Measurements from ENCODE around the gene NLRC5. TPM values are rescaled to one million over a fixed set of nuclear protein-coding genes. Genes with fewer than 3 reads are reported as not detected.

Gene NLRC5
- total RNA-seq, 2 experiments from 2014 or later: 135 to 153 TPM

DNA sequence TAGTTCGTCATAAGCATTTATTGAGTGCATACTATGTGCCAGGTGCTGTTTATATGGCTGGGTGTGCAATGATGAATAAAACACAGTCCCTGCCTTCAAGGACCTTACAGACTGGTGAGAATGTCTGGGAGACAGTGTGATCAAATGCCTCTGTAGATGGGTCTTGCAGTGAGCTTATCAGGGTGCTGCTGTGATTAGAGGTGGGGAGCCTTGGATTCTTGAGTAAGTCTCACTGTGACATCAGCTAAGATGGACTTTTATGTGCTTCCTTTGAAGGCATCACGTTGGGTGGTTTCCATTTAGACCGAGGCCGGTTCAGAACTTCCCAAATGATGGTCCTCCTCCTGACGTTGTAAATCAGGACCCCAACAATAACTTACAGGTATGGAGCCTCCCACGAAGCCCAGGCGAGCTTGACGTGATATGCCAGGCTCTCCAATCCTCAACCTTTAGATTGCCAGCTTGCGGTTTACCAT lies 47.5 kb upstream of the NLRC5 start:
- TF ChIP-seq, protein P1, sequence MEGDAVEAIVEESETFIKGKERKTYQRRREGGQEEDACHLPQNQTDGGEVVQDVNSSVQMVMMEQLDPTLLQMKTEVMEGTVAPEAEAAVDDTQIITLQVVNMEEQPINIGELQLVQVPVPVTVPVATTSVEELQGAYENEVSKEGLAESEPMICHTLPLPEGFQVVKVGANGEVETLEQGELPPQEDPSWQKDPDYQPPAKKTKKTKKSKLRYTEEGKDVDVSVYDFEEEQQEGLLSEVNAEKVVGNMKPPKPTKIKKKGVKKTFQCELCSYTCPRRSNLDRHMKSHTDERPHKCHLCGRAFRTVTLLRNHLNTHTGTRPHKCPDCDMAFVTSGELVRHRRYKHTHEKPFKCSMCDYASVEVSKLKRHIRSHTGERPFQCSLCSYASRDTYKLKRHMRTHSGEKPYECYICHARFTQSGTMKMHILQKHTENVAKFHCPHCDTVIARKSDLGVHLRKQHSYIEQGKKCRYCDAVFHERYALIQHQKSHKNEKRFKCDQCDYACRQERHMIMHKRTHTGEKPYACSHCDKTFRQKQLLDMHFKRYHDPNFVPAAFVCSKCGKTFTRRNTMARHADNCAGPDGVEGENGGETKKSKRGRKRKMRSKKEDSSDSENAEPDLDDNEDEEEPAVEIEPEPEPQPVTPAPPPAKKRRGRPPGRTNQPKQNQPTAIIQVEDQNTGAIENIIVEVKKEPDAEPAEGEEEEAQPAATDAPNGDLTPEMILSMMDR (IDR thresholded peaks at IDR 0.05): no peak
- ChIA-PET POLR2A (interaction anchor here (0.9 to 8.2 kb wide), 12 partner anchors 8 to 100 kb away, joined by 3 to 145 read pairs (median 5); partner anchors contain the start of gene HERPUD1), CTCF (interaction anchor here (0.6 to 1.7 kb wide), 5 partner anchors 9 to 76 kb away, joined by 3 to 6 read pairs (median 3); no protein-coding TSS in a partner anchor)
- DNase-seq (no peak), ATAC-seq (no peak)
- H3K27ac Mint-ChIP-seq: peak overlapping the region; percentile 67
- intact Hi-C loops (cut with micrococcal nuclease): no loop called here
- no peaks in the 10 kb centered on the region for H3K9me3 Mint-ChIP-seq
- H3K36me3 Mint-ChIP-seq (ENCODE audit: low read depth): peaks cover 76% of the 10 kb centered on the region
- no peaks in the 10 kb centered on the region for H3K27me3 Mint-ChIP-seq
- H3K4me1 Mint-ChIP-seq (ENCODE audit: low read depth): peaks cover 83% of the 10 kb centered on the region
- H3K4me3 Mint-ChIP-seq: no peak overlapping the region

DNA sequence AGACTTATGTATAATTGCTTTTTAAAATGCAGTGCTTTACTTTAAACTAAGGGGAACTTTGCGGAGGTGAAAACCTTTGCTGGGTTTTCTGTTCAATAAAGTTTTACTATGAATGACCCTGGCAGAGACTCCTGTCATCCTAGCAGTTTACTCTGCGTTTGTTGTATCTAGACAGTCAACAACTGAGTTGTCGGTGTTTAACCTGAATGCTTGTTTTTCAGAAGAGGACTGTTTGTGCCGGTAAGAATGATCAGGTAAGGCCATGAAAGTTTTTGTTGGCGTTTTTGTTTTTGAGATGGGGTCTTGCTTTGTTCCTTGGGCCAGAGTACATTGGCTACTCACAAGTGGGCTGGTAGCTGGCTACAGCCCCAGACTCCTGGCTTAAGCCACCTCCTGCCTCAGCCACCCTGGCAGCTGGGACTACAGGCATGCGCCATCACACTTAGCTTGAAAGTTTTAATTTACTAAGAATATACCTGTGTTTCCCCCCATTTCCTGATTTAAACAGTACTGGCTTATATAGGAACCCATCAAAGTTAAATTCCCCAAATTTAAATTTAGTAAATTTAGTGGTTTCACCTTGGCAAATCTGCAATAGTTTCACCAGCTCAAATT lies 45.5 kb upstream of the NLRC5 start:
- peaks cover 59% of the 10 kb centered on the region for H3K36me3 Mint-ChIP-seq (ENCODE audit: low read depth)
- DNase-seq (no peak), ATAC-seq (no peak)
- ChIA-PET CTCF (interaction anchor here (0.8 to 5.9 kb wide), 6 partner anchors 8 to 84 kb away, joined by 3 to 53 read pairs (median 4); partner anchors contain the start of genes CETP and HERPUD1), POLR2A (interaction anchor here (0.7 to 8.2 kb wide), 7 partner anchors 10 to 241 kb away, joined by 3 to 145 read pairs (median 4); partner anchors contain the start of genes HERPUD1 and NLRC5)
- intact Hi-C loops (cut with micrococcal nuclease): no loop called here
- H3K27ac Mint-ChIP-seq: peak overlapping the region; percentile 89
- TF ChIP-seq, protein P1 (IDR thresholded peaks at IDR 0.05): no peak
- H3K4me1 Mint-ChIP-seq (ENCODE audit: low read depth): peaks cover 67% of the 10 kb centered on the region
- H3K27me3 Mint-ChIP-seq: no peaks in the 10 kb centered on the region
- peak overlapping the region; percentile 21 for H3K4me3 Mint-ChIP-seq
- no peaks in the 10 kb centered on the region for H3K9me3 Mint-ChIP-seq

DNA sequence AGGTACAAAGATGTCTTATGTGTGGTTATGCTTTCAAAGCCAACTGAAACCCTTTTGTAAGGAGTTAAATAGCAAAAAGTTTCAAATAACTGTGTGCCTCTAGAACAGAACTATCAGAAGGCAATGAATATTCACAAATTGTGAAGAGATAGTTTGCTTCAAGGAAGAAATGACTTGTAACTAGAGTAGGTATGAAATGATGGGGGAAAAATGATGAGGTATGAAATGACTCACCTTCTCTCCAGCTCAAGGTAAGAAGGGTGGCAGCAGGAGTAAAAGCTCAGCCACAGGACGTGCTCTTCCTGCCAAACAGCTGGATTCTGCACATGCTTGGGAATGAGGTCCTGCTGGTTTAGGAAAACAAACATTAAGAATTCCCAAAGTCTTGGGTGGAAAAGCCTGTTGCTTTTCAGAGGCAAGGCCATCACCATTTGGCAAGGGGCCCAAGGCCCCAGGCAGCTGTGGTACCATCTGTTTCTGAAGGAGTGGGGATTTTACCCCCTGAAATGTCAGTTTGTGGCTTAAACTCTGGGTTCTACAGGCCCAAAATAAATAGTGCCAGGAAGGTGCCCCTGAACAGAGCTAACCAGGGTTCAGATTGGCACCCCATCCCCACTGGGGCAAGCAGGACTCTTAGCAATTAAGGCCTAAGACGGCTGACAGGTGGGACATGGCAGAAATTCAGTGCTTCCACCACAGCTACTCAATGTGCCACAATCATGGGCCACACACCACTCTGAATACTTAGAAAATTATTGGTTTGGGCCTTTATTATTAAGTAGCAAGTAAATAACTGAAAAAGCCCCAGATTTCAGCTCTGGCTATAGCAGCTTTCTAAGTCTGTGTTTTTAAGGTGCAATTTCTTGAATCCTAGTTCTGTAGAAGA lies 44.2 kb upstream of the NLRC5 start:
- TF ChIP-seq, protein P1 (IDR thresholded peaks at IDR 0.05): no peak
- POLR2A ChIA-PET: interaction anchor here (0.6 to 8.2 kb wide), 24 partner anchors 10 to 498 kb away, joined by 3 to 145 read pairs (median 4); partner anchors contain the start of genes HERPUD1 and NLRC5
- peaks cover 46% of the 10 kb centered on the region for H3K36me3 Mint-ChIP-seq (ENCODE audit: low read depth)
- peaks cover 54% of the 10 kb centered on the region for H3K4me1 Mint-ChIP-seq (ENCODE audit: low read depth)
- peak overlapping the region; percentile 21 for H3K4me3 Mint-ChIP-seq
- peak; percentile 78 for ATAC-seq
- intact Hi-C loops (cut with micrococcal nuclease): no loop called here
- no peaks in the 10 kb centered on the region for H3K27me3 Mint-ChIP-seq
- CTCF ChIA-PET: interaction anchor here (0.6 to 5.9 kb wide), 11 partner anchors 9 to 368 kb away, joined by 3 to 53 read pairs (median 5); partner anchors contain the start of genes CETP, HERPUD1 and SLC12A3
- peak overlapping the region; percentile 89 for H3K27ac Mint-ChIP-seq
- no peaks in the 10 kb centered on the region for H3K9me3 Mint-ChIP-seq
- DNase-seq: peak; percentile 66

DNA sequence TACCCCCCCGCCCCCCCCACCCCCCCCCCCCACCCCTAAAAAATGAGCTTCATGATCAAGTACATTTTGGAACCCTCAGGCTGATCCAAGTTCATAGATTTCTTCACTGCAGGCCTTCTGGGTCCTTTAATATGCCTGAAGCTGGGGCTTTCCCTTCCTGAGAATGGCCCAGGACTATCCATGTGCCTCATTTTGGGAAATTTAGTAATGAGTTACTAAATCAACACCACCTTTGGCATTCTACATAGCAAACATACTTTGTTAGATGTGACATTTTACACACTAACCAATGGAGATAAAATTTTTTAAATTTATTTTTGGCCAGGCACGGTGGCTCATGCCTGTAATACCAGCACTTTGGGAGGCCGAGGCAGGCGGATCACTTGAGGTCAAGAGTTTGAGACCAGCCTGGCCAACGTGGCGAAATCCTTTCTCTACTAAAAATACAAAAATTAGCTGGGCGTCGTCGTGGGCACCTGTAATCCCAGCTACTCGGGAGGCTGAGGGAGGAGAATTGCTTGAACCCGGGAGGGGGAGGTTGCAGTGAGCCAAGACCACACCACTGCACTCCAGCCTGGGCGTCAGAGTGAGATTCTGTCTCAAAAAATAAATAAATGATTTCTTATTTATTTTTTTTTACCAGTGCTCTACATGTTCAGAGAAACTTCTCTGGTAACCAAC lies 43.4 kb upstream of the NLRC5 start:
- ChIA-PET CTCF (interaction anchor here (0.6 to 5.9 kb wide), 7 partner anchors 12 to 153 kb away, joined by 3 to 53 read pairs (median 7); partner anchors contain the start of genes CETP, HERPUD1 and SLC12A3), POLR2A (interaction anchor here (0.6 to 8.2 kb wide), 22 partner anchors 9 to 498 kb away, joined by 3 to 145 read pairs (median 4); partner anchors contain the start of genes HERPUD1 and NLRC5)
- H3K36me3 Mint-ChIP-seq (ENCODE audit: low read depth): peaks cover 39% of the 10 kb centered on the region
- ATAC-seq (no peak), DNase-seq (no peak)
- H3K9me3 Mint-ChIP-seq: no peaks in the 10 kb centered on the region
- H3K27me3 Mint-ChIP-seq: no peaks in the 10 kb centered on the region
- TF ChIP-seq, protein P1 (IDR thresholded peaks at IDR 0.05): no peak
- peaks cover 56% of the 10 kb centered on the region for H3K4me1 Mint-ChIP-seq (ENCODE audit: low read depth)
- H3K27ac Mint-ChIP-seq: peak overlapping the region; percentile 42
- intact Hi-C loops (cut with micrococcal nuclease): no loop called here
- no peak overlapping the region for H3K4me3 Mint-ChIP-seq
